ENCODE data around the gene ABLIM3.
"Not testable (repeated sequence)": the region's sequence is repeated elsewhere in the genome, so short reads cannot be mapped to it uniquely, and the experiment has no call there.

ABLIM3 gene

DNA sequence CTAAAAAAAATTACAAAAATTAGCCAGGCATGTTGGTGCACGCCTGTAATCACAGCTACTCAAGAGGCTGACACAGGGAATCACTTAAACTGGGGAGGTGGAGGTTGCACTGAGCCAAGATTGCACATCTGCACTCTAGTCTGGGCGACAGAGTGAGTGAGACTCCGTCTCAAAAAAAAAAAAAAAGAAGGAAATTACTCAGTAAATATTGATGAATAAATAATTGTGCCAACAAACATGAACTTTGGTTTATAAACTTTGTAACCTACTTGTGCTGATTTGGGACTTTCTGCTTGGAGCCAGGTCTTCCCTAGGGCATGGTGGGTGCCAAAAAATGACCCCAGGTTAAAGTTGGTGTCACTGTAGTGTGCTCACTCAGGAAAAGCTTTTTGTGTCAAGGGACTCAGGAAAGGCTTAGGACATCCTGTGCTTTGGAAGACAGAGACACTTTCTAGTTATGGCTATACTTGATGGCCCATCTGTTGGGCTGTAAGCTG is 19.0 kb downstream of the ABLIM3 start:
- DNase-seq, result no peak

DNA sequence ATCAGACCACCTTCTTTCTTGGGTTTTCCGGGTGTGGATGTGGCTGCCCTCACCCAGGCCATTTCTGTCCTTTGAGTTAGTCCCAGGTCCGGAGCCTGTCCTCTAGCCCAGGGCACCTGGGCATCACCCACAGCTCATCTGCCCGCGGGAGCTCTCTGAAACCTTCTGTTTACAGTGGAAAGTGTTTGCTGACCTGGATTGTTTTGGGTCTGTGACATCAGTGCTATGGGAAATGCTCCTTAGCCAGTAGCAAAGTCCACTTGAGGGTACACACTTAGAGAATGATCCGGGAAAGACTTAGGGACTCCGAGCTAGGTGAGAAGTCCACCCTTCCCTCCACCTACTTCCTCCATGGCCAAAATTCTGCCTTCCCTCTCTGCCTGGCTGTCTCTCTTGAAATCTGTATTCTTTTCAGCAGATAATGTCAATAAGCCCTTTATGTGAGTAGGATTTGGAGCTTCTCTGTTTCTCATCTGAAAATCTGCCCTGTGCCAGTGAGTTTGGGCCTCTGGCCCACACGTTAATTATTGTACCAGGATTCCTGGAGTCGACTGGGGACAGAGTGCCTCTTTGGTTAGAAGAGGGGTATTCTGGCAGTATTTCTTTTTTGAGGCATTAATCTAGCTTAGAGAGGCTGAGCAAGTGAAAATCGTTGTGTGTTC is 19.9 kb downstream of the ABLIM3 start:
- DNase-seq, result no peak

DNA sequence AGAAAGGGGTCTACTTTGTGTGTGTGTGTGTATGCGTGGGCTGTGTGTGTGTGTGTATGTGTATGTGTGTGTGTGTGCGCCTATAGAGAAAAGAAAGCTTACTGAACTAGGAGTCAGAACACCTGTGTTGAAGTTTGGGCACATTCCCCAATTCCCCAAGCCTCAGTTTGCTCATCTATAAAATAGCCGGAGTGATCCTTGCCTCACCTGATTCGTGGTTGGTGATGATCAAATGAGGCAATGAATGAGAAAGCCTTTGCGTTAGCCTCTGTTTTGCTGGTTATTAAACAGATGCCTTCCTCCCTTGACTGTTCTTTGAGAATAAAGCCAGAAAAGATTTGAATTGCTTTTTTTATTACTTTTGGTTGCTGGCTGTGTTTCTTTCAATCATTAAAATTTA is 20.6 kb downstream of the ABLIM3 start:
- DNase-seq, result no peak

DNA sequence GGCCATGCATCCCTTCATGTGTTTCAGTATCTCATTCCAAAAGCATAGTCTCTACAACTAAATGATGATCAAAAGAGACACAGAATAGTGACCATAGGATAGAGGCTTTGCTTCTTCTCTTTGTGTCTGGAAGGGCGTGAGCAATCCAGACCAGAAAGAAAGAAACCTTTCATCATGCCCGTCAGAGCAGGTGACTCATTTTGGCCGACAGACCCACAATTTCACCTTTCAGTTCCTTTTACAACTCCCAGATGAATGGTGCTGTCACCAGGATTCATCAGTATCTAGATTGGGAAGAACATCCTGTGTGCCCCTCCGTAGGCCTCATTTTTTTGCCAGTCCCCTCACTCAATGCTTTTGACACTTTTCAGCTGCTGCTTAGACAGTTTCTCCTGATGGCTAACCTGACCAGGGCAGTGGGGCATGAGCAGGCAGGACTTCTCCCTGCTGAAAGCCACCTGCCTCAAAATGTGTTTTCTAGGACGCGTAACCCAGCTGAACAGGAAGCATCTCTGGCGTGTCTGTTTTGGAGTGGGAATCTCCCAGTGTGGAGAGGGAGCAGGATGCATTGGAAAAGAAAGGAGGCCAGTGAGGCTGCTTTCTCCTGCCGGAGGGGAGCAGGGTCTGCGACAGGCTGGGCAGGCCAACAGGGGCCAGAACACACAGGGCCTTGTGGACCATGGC is 21.2 kb downstream of the ABLIM3 start:
- DNase-seq, result no peak

DNA sequence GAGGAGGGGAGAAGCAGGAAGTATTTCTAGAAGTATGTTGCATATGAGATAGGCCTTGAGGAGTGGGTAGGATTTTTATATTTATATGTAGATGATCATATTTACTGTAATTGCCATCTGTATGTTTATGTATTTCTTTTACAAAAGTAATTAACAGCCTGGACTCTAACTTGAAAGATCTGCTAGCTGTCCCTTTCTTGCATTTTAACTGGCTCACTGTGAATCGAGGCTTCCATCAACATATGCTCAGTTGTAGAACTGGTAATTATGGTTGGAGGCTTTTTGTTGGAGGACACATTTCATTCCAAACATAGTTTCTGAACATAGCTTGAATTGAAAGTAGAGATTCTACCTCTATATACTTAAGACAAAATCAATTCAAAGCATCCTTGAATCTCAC is 23.4 kb downstream of the ABLIM3 start:
- DNase-seq, result no peak

DNA sequence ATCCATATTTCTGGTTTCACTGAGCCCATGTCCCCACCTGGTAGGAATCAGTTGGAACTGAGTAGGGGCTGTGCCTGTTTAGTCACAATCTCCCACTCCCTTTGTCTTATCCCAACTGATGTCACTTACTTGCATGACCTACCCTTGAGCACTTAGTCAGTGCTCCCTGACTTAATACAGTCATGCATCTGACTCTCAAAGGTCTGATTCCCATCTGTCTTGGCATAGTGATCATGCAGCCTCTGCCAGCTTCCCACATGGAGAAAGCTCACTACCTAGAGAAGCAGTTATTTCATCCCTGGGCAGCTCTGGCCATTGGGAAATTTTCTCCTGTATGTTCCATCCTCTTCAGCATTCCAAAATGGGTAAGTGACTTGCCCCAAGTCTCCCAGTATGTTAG is 24.8 kb downstream of the ABLIM3 start:
- no peak for DNase-seq

DNA sequence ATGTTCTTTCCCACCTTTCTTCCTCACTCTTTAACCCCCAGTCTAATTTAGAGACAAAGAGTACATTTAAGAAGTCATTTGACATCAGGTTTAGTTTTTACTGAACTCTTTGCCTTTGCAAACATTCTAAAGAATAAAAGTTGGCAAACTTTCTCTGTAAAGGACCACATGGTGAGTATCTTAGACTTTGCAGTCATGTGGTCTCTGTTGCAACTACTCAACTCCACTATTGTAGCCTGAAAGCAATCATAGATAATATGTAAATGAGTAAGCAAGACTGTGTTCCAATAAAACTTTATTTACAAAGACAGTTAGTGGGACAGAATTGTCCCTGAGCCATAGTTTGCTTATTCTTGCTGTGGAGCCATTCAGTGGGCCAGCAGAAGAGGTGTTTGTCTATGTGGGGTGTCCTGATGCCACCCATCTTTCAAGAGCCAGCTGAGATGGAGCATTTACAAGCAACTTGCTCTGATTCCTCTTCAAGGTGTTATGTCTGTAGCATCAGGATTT is 25.4 kb downstream of the ABLIM3 start:
- DNase-seq, result no peak

DNA sequence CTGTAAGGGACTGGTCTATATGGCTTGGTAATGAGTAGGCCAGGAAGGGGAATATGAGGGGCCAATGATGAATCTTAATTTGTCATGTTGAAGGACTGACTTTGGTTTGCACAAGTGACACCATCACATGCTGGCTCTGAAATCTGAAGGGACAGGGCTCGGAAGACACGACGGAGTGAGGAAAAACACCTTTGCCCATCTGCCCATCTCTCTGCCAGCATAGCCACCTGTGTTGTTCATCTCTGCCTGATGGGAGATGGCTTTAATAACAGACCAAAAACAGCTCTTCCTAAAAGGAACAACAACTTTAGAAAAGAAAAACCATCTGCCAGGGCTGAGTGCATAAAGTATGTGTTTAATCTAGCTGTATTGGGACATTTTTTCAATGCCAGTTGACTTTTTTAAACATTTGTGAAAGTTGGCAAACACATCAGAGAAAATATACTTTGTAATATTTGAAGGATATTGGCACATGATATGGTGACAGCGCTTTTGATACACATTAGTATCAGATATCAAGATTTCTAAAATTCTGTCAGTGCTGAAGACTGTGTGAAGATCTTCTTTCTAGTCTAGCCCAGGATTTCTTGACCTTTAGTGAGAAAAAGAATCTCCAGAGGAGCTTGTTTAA is 27.1 kb downstream of the ABLIM3 start:
- no peak for DNase-seq

DNA sequence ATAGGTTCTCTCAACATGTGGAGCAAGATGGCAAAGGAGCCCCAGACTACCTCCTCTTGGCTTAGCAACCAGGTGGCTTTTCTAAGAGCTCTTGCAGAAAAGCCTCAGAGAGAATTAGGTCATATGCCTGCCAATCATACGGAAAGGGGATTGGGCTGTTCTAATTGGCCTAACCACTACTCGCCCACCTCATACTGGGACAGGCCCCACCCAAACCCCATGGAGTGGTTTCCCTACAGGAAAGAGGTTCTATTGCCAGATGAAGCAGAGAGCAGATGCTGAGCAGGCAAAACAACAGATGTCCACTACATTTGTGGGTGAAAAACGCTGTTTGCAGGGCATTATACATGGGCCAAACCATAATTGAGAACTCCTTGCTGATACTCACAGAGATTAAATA is 29.0 kb downstream of the ABLIM3 start:
- no peak for DNase-seq

DNA sequence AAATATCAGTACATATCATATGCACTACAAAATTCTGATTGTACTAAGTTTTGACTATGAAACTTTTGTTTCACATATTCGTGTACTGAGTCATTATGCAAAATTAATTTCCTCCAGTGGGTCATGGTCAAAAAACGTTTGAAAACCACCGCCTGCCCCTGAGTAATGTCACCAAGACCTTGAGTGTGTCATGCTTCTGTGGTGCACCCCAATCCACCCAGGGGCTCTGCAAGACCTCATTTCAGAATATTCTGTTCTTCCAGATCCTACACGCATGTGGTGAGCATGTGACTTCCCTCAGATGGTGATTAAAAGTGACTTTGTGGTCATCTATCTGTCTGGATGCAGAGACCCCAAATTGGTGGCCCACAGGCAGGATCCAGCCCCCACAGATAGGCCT is 31.0 kb downstream of the ABLIM3 start:
- DNase-seq, result peak; percentile 47

DNA sequence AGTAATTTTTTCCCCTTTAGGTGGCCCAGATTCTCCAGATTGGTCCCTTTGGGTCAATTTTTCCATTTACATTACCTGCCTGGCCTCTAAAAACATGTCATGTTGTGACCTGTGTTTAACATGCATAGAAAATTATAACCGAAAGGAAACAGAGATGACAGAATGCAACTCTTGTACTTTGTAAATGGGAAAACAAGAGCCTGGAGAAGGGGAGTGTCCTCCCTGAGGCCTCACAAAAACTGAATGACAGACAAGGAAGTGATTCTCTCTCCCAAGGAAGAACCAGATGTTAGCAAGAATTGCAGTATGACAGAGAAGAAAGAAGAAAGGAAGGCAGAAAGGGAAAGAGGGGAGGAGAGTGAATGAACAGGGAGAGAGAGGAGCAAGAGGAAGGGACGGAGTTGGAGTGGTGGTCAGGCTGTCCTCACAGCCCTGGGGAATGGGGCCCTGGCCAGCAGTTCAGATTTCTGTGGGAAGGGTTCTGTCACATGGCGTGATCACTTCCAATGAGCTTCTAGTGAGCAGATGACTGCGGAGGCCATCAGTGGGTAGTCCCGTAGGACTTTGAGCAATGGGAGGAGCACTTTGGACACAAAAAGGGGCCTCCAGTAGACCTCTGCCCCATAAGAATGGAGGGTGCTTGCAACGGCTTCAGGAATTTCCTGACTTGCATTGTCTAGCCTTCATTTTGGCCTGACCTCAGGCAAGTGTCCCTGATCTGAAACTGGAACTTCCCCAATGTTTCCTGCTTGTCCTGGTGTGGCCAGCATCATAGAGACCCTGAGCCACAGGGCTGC is 31.6 kb downstream of the ABLIM3 start:
- no peak for DNase-seq

DNA sequence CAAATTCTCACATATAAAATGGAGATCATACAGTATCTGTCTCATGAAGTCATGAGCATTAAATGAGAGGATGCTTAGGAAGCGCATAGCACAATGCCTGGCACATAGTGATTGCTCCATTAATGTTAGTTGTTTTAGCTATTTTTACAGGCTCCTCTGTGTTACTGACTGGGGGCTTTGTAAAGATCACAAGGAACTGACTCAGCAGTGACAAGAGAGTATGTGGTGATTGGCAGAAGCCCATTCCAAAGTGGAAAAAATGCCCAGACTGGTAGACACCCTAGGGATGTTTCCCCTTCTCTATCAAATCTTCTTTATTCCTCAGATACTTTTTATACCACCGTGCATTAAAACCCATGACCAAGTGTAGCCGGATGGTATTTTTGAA is 33.5 kb downstream of the ABLIM3 start:
- DNase-seq, result no peak

DNA sequence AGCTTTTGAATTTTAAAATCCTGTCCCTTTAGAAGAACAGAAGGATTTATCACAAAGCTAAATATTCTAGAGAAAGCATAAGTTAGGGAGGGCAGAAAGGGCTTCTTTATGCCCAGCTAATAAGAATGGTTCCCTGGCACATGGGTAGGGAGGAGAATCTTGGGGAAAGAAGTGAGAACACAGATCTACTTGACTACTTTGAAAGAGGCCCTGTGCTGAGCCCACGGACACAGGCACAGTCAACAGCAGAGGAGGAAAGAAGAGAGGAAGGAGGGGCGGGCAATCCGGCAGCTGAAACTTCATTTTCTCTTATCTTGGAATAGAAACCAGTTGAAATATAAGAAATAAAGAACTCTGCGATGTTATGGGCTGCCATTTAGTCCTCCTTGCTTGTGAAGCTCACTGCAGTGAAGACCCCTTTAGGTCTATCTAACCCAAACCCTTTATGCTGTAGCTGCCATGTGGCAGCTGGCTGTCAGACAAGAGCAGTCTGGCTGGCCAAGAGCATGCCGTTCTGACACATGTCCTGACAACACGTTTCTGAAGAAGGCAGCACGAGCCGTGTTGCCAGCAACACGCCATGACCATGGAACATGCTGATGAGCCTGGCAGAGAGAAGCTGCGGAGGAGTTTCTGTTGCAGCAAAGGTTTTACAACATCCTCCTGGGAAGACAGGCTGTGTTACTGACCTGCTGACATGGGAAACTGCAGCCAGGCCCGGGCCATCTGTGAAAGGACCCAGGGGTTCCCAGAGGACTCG is 34.2 kb downstream of the ABLIM3 start:
- no peak for DNase-seq

DNA sequence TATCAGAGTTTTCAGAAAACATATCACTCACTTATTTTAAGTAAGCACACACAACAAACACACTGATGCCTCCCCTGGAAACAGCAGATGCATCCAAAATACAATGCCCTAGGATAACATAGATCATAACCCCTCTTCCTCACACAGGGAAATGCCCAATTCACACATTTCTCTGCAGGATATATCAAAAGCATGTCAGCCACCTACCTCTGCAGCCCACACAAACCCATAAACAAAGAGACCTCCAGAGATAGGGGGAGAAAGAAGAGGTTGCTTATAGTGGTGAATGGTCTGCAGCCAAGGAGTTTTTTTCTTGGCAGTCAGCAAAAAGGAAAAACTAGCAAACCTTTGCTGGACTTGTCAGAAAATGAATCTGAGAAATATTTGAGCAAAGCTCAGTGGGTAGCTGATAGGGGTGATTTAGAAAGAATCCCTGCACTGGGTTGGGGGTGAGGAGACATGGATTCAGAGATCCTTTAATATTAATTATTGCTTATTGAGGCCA is 36.1 kb downstream of the ABLIM3 start:
- DNase-seq, result no peak

DNA sequence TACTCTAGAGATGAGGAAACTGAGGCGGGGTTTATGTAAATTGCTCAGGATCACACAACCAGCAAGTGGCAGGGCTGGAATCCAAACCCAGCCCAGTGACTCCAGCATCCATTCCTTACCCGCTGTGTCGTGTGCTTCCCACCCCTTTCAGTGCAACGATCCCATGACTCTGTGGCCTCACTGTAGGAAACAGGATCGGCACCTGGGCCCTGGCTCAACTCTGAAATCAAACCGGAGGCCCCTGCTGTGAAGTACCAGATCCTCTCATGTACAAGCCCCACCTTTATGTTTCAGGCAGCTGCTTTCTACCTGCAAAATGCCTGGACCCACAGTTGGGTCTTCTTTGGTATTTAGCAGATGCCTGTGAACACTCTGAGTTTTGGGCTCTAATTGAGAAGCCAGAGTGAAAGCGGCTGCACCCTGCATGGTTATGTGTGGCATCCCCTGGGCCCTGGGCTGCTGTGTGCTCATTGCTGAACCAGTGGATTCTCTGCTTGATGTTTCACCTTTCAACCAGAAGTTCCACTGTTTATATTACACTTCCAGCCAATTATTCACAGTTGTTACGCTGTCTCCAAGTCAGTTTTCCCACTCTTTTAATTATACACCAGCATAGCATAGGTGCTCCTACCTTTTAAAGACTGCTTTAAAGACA is 36.7 kb downstream of the ABLIM3 start:
- DNase-seq, result no peak

DNA sequence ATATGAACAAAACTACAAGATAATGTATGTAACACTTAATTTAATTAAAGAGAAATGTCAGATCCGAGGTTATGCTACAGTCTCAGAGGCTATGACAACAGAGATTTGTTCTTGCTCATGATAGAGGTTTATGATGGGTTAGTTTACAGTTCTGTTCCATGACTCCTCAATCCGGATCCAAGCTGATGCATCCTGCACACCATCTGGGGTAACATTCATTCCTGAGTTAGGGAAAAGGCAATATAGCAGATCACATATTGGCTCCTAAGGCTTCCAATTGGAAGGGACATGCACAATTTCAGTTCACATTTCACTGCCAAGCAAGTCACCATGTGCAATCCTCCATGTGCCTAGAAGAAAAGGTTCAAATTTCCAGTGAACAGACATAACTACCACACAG is 40.4 kb downstream of the ABLIM3 start:
- DNase-seq, result no peak

DNA sequence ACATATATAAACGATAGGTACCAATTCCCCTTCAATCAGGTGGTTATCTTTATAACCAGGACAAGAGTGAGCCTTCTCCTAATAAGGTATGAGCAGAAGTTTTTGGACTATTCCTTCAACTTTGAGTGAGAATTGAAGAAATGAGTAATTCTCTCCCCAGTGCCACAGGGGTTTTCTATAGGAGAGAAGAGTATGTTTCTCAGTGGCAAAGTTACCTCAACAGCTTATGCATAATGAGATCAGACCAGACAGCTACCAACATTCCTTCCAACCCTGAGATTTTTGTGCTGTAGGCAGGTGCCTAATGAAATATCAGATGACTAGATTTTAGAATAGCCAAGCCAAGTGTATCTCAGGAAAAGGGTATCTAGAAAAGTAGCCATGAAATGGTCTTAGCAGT is 40.9 kb downstream of the ABLIM3 start:
- DNase-seq, result no peak

DNA sequence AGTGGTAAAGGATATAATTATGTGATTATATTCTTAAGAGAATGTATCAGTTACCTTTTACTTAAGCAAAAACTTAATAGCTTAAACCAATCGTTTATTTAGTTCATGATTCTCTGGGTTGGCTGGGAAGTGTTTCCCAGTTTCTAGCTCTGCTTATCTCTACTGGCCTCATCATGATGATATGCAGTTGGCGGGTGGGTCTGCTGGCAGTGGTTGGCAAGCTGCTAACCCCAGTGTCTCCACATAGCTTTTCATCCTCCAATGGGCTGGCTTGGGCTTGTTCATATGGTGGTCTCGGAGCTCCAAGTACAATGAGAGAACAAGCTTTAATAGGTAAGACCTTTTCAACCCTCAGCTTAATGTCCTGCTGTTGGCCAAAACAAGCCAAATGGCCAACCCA is 43.8 kb downstream of the ABLIM3 start:
- DNase-seq, result no peak

DNA sequence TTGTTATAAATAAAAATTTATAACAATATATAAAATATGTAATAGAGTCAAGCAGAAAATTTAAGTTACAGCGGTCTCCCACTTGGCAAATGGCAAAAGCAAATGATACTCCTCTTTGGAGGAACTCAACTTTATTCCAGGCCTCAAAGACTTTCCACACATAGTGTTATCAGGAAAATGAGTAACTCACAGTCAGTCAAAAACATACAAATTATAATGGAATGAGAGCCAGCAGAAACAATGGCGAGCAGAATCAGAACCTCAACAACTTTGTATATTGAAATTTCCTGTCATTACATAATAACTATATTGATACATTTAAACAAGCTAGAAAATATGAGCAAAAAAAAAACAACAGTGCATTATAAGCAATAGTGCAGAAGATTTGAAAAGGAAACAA is 45.2 kb downstream of the ABLIM3 start:
- no peak for DNase-seq

DNA sequence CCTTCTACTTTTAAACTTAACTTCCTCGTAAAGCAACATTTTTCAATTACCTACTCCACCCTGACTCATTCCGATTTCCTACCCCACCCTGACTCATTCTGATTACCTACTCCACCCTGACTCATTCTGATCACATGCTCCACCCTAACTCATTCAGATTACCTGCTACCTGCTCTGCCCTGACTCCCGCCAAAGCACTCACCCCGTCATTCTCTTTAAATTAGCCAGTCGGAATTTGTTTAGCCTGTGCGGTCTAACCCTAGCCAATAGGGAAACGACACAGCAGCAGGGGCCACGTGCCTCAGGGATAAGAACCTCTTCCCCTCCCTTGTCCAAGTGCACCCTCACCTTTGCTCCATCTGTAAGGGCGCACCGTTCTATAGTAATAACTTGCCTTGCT is 46.3 kb downstream of the ABLIM3 start:
- not testable (repeated sequence) for DNase-seq

DNA sequence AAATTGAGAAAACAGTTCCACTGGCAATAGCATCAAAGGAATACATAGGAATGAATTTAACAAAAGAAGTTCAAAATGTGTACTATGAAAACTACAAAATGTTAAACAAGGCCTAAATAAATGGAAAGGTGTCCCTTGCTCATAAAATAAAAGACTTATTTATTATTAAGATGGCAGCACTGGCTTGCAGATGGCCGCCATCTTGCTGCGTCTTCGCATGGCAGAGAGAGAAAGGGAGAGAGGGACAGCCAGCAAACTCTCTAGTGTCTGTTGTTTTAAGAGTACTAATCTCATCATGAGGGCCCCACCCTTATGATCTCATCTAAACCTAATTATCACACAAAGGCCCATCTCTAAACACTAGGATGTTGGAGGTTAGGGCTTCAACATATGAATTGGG is 47.1 kb downstream of the ABLIM3 start:
- DNase-seq, result no peak
